Cardiac muscle cell (in vitro differentiated cells and primary cell): ENCODE data around the gene SUSD1. TPM values are rescaled to one million over a fixed set of nuclear protein-coding genes. Genes with fewer than 3 reads are reported as not detected.
A peak's percentile ranks its signal among the peaks of the same experiment; 100 is the strongest.
"Not testable (repeated sequence)": the region's sequence is repeated elsewhere in the genome, so short reads cannot be mapped to it uniquely, and the experiment has no call there.

Source experiments
- DNase-seq, 2 donors: peaks; one replicate each; pipeline versions ENCODE4 v3.0.0 to v3.0.0-alpha.2; 2010 to 2017; ENCODE audit warnings: low read depth in 1 of 2, low spot score in 1 of 2
- H3K27ac ChIP-seq: fragments of 200-600 bp; sonication (generic); 2 replicates; pipeline ENCODE4 v1.5.1; 2016
- H3K27me3 ChIP-seq: fragments of 200-600 bp; sonication (generic); 2 replicates; pipeline ENCODE4 v1.6.0; 2016; ENCODE audit warnings: control low read depth
- H3K36me3 ChIP-seq: fragments of 200-600 bp; sonication (generic); 2 replicates; pipeline ENCODE4 v1.5.1; 2016; ENCODE audit warnings: control low read depth
- H3K4me1 ChIP-seq: fragments of 200-600 bp; sonication (generic); 2 replicates; pipeline ENCODE4 v1.8.1; 2017; ENCODE audit warnings: low read depth, mild to moderate bottlenecking, mixed run types
- H3K4me3 ChIP-seq: fragments of 200-600 bp; sonication (generic); 2 replicates; pipeline ENCODE4 v1.5.1; 2016; ENCODE audit warnings: mild to moderate bottlenecking
- H3K9me3 ChIP-seq: fragments of 200-600 bp; sonication (generic); 2 replicates; pipeline ENCODE4 v1.5.1; 2017; ENCODE audit warnings: low read depth, mild to moderate bottlenecking, control low read depth
- polyA plus RNA-seq: library from polyadenylated mRNA; unstranded; fragments of >200 nt; fragmentation: Nextera tagmentation; extraction: Ambion mirVana; gene quantifications from 2 replicates; pipeline ENCODE4 v1.2.1, GENCODE V29; 2016
- total RNA-seq: library from RNA; depleted of rRNA; stranded (reverse); fragments of >200 nt; gene quantifications from 2 replicates; pipeline ENCODE4 v1.2.3, GENCODE V29; 2016
- TF ChIP-seq, protein P1 (sequence below): IDR thresholded peaks from 2 replicates; pipeline ENCODE4 v1.5.1; 2012; ENCODE audit warnings: low read depth, mild to moderate bottlenecking, low read length

The SUSD1 gene
- total and polyA plus RNA-seq, 2 experiments from 2014 or later: 9.7 to 15.2 TPM

GRCh38 chr9:112076814-112077213 is 98.3 kb downstream of the SUSD1 start:
- Histone ChIP-seq H3K9me3 (no peaks in the 10 kb centered on the region), H3K4me1 (no peaks in the 10 kb centered on the region), H3K27ac (no peak overlapping the region), H3K36me3 (no peaks in the 10 kb centered on the region), H3K27me3 (no peaks in the 10 kb centered on the region), H3K4me3 (no peak overlapping the region)
- DNase-seq: peak in 1 of 2 donors; percentile 34
- TF ChIP-seq, protein P1, sequence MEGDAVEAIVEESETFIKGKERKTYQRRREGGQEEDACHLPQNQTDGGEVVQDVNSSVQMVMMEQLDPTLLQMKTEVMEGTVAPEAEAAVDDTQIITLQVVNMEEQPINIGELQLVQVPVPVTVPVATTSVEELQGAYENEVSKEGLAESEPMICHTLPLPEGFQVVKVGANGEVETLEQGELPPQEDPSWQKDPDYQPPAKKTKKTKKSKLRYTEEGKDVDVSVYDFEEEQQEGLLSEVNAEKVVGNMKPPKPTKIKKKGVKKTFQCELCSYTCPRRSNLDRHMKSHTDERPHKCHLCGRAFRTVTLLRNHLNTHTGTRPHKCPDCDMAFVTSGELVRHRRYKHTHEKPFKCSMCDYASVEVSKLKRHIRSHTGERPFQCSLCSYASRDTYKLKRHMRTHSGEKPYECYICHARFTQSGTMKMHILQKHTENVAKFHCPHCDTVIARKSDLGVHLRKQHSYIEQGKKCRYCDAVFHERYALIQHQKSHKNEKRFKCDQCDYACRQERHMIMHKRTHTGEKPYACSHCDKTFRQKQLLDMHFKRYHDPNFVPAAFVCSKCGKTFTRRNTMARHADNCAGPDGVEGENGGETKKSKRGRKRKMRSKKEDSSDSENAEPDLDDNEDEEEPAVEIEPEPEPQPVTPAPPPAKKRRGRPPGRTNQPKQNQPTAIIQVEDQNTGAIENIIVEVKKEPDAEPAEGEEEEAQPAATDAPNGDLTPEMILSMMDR: no peak

DNA sequence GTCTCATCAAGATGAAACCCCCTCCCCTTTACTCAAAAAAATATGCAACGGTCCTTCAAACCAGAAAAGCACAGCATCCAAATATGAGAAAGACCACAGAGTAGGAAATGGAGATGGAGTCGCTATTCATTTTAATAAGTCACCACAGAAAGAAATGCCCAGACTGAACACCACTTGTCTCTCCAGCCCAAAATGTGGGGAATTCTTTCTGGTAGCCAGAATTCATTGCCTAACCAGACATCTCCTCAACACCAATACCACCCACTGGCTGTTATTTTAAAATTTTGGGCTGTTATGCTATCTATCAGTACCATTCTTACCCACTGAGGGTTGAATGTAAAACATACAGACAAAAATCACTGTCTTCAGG is 100.1 kb downstream of the SUSD1 start:
- no peaks in the 10 kb centered on the region for H3K9me3 ChIP-seq
- H3K27ac ChIP-seq: no peak overlapping the region
- DNase-seq: no peak
- H3K4me1 ChIP-seq: no peaks in the 10 kb centered on the region
- H3K36me3 ChIP-seq: no peaks in the 10 kb centered on the region
- no peaks in the 10 kb centered on the region for H3K27me3 ChIP-seq
- H3K4me3 ChIP-seq: no peak overlapping the region
- TF ChIP-seq, protein P1: no peak

GRCh38 chr9:112074250-112075008 is 100.7 kb downstream of the SUSD1 start:
- H3K9me3 ChIP-seq: no peaks in the 10 kb centered on the region
- TF ChIP-seq, protein P1: peak; percentile 96
- no peaks in the 10 kb centered on the region for H3K27me3 ChIP-seq
- H3K27ac ChIP-seq: no peak overlapping the region
- DNase-seq: peak; percentile 72 to 98
- no peak overlapping the region for H3K4me3 ChIP-seq
- H3K36me3 ChIP-seq: no peaks in the 10 kb centered on the region
- H3K4me1 ChIP-seq: no peaks in the 10 kb centered on the region

DNA sequence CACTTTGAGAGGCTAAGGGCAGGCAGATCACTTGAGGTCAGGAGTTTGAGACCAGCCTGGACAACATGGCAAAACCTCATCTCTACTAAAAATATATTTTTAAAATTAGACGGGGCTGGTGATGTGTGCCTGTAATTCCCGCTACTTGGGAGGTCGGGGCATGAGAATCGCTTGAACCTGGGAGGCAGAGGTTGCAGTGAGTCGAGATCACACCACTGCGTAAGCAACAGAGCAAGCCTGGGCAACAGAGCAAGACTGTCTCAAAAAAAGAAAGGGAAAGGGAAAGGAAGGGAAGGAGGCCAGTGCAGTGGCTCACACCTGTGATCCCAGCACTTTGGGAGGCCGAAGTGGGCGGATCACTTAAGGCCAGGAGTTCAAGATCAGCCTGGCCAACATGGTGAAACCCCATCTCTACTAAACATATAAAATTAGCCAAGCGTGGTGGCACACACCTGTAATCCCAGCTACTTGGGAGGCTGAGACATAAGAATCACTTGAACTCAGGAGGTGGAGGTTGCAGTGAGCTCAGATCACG is 101.4 kb downstream of the SUSD1 start:
- H3K36me3 ChIP-seq, H3K4me1 ChIP-seq, H3K9me3 ChIP-seq, H3K4me3 ChIP-seq, H3K27me3 ChIP-seq, H3K27ac ChIP-seq: not testable (repeated sequence)
- peak in 1 of 2 donors; percentile 57 for DNase-seq

- TF ChIP-seq, protein P1: no peak
- H3K4me3 ChIP-seq: no peak overlapping the region
- DNase-seq: peak in 1 of 2 donors; percentile 96
- no peaks in the 10 kb centered on the region for H3K27me3 ChIP-seq
- no peak overlapping the region for H3K27ac ChIP-seq
- no peaks in the 10 kb centered on the region for H3K36me3 ChIP-seq
- H3K9me3 ChIP-seq: no peaks in the 10 kb centered on the region
- H3K4me1 ChIP-seq: no peaks in the 10 kb centered on the region
Measured at GRCh38 chr9:112072721-112073638, 102.1 kb downstream of the SUSD1 start.
